ENCODE results near the gene DENND1B.

DNA sequence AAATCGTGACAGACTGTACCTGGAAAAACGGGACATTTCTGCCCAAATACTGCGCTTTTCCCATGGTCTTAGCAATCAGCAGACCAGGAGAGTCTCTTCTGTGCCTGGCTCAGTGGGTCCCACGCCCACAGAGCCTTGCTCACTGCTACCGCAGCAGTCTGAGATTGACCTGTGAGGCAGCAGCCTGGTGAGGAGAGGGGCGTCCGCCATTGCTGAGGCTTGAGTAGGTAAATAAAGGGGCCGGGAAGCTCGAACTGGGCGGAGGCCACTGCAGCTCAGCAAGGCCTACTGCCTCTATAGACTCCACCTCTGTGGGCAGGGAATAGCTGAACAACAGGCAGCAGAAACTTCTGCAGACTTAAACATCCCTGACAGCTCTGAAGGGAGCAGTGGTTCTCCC is 203.1 kb downstream of the DENND1B start:
- TF ChIP-seq, protein P1, sequence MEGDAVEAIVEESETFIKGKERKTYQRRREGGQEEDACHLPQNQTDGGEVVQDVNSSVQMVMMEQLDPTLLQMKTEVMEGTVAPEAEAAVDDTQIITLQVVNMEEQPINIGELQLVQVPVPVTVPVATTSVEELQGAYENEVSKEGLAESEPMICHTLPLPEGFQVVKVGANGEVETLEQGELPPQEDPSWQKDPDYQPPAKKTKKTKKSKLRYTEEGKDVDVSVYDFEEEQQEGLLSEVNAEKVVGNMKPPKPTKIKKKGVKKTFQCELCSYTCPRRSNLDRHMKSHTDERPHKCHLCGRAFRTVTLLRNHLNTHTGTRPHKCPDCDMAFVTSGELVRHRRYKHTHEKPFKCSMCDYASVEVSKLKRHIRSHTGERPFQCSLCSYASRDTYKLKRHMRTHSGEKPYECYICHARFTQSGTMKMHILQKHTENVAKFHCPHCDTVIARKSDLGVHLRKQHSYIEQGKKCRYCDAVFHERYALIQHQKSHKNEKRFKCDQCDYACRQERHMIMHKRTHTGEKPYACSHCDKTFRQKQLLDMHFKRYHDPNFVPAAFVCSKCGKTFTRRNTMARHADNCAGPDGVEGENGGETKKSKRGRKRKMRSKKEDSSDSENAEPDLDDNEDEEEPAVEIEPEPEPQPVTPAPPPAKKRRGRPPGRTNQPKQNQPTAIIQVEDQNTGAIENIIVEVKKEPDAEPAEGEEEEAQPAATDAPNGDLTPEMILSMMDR (IDR thresholded peaks at IDR 0.05 in 2 of 3, conservative IDR thresholded peaks at IDR 0.05 in 1 of 3; ENCODE audit: borderline replicate concordance in 1 of 3, insufficient read depth in 1 of 3, low read depth in 2 of 3, low read length in 2 of 3), result no peak
- TF ChIP-seq POLR2A (IDR thresholded peaks at IDR 0.05; ENCODE audit: borderline replicate concordance, extremely low read depth, insufficient read depth, insufficient read length) (no peak), ZNF274 (IDR thresholded peaks at IDR 0.05; ENCODE audit: low read depth, low read length) (no peak), EZH2phosphoT487 (IDR thresholded peaks at IDR 0.05; ENCODE audit: borderline replicate concordance) (no peak), FOSL1 (IDR thresholded peaks at IDR 0.05; ENCODE audit: low read depth) (no peak)
- TF ChIP-seq, protein P2, sequence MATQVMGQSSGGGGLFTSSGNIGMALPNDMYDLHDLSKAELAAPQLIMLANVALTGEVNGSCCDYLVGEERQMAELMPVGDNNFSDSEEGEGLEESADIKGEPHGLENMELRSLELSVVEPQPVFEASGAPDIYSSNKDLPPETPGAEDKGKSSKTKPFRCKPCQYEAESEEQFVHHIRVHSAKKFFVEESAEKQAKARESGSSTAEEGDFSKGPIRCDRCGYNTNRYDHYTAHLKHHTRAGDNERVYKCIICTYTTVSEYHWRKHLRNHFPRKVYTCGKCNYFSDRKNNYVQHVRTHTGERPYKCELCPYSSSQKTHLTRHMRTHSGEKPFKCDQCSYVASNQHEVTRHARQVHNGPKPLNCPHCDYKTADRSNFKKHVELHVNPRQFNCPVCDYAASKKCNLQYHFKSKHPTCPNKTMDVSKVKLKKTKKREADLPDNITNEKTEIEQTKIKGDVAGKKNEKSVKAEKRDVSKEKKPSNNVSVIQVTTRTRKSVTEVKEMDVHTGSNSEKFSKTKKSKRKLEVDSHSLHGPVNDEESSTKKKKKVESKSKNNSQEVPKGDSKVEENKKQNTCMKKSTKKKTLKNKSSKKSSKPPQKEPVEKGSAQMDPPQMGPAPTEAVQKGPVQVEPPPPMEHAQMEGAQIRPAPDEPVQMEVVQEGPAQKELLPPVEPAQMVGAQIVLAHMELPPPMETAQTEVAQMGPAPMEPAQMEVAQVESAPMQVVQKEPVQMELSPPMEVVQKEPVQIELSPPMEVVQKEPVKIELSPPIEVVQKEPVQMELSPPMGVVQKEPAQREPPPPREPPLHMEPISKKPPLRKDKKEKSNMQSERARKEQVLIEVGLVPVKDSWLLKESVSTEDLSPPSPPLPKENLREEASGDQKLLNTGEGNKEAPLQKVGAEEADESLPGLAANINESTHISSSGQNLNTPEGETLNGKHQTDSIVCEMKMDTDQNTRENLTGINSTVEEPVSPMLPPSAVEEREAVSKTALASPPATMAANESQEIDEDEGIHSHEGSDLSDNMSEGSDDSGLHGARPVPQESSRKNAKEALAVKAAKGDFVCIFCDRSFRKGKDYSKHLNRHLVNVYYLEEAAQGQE (IDR thresholded peaks at IDR 0.05; ENCODE audit: low read depth), result no peak
- TF ChIP-seq, protein P3, sequence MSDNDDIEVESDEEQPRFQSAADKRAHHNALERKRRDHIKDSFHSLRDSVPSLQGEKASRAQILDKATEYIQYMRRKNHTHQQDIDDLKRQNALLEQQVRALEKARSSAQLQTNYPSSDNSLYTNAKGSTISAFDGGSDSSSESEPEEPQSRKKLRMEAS (IDR thresholded peaks at IDR 0.05), result no peak
- TF ChIP-seq, protein P4, sequence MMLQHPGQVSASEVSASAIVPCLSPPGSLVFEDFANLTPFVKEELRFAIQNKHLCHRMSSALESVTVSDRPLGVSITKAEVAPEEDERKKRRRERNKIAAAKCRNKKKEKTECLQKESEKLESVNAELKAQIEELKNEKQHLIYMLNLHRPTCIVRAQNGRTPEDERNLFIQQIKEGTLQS (IDR thresholded peaks at IDR 0.05), result no peak

Data from HCT116 (cell line).